ENCODE data around the gene SVIL.

The SVIL gene

DNA sequence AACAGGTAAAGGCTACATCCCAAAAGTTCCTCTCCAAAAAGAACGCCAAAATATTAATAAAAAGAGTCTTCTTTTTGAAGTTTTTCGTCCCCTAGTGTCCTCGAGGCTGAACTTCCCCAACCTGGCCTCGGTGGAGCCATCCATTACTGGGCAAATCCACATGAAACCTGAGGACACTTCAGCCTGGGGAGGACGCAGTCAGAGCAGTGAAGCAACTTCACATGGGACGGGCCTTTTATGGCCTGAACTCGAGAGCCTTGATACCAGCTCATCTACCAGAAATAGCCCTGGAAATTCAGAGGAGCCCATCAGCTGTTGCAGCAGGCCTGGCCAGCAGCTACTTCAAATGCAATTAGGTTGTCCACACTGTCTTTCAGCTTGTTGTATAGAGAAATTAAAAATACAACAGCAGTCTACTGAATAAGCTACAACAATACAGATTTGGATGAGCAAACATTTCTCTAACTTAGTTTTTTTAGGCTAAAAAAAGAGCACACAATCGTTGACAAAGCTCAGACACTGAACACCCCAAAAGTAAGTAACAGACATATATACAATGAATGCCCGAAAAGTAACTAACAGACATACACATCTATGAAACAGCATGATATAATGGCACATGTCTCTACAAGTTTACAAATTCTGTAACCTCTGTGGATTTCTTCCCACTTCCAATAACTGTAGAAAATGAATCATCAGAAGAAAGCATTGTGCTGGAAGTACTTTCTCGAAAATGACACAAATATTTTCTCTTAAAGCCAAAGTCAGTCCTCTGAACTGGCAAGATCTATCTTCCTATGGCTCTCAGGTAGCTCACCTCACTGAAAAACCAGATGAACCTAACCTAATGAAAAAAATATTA, at the start of gene SVIL:
TSS of gene SVIL (minus strand) at position 208 of the 862 bp plus-strand sequence. CDS start 79,913 bp downstream, outside the sequence.
- no peak for DNase-seq (ENCODE audit: low read depth in 2 of 2)

GRCh38 chr10:29681676-29682448, 47.1 kb upstream of the SVIL start:
- peak in 1 of 2 donors; percentile 21 for DNase-seq (ENCODE audit: low read depth in 2 of 2)

GRCh38 chr10:29680091-29680490, 45.3 kb upstream of the SVIL start:
- DNase-seq (ENCODE audit: low read depth in 2 of 2): no peak

- DNase-seq (ENCODE audit: low read depth in 2 of 2): no peak
Measured at GRCh38 chr10:29676732-29677131, 42.0 kb upstream of the SVIL start.

GRCh38 chr10:29675984-29676383, 41.2 kb upstream of the SVIL start:
- no peak for DNase-seq (ENCODE audit: low read depth in 2 of 2)

DNA sequence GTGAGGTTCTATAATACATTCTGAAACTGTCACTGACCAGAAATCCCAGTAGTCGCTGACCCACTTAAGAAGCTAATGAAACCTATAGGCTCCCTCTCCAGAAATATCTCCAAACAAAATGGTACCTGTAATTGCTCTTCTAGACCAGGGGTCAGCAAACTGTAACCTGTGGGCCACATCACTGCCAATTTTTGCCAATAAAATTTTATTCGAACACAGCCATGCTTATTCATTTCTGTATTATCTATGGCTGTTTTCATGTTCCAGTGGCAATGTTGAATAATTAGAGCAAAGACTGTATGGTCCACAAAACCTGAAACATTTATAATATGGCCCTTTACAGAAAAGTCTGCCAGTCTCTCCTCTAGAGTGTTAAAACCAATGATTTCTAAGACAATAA, 37.2 kb upstream of the SVIL start:
- DNase-seq (ENCODE audit: low read depth in 2 of 2): no peak

- DNase-seq (ENCODE audit: low read depth in 2 of 2): no peak
Measured at GRCh38 chr10:29671228-29671780, 36.5 kb upstream of the SVIL start.

DNA sequence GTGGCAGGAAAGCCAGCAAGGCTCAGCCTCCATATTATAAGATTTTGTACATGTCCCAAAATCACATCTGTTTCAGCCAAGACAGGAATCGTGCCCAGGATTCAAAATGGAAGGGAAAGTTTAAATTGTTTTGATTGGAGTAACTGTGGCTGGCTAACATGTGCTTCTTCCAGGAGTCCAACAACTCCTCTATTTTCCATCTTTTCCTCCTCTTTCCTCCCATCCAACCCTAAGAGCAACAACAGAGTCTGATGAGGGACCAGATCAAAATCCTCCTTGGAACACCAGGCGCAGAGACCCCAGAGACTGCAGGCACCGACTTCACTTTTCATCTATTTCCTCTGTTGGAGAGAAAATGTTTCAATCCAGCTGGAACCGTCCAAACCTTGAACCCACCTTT, 36.0 kb upstream of the SVIL start:
- no peak for DNase-seq (ENCODE audit: low read depth in 2 of 2)

- no peak for DNase-seq (ENCODE audit: low read depth in 2 of 2)
Measured at GRCh38 chr10:29669149-29669548, 34.4 kb upstream of the SVIL start.

DNA sequence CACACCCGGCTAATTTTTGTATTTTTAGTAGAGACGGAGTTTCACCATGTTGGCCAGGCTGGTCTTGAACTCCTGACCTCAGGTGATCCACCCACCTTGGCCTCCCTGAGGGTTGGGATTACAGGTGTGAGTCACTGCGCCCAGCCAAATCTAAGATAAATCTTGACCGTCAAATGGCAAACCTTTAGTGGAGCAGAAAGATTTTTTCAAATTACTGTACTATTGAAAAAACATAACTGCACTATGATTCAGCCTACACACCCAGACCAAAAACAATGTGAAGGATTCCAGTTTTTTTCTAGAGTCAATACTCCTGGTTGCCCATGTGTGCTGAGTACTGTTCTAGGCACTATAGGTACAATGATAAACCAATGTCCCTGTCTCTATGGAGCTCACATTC, 33.9 kb upstream of the SVIL start:
- DNase-seq (ENCODE audit: low read depth in 2 of 2): no peak

DNA sequence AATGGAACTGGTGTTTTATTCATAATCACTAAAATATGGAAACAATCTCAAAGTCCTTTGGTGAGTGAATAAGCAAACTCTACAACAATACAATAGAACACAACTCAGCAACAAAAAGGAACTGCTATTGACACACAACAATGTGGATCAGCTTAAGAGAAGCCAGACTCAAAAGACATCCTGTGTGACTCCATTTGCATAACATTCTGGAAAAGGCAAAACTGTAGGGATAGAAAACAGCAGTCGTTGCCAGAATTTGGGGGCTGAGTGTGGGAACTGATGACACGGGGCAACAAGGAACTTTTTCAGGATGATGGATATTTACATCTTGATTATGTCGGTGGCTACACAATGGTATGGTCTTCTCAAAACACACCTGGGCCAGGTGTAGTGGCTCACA, 32.4 kb upstream of the SVIL start:
- no peak for DNase-seq (ENCODE audit: low read depth in 2 of 2)

DNA sequence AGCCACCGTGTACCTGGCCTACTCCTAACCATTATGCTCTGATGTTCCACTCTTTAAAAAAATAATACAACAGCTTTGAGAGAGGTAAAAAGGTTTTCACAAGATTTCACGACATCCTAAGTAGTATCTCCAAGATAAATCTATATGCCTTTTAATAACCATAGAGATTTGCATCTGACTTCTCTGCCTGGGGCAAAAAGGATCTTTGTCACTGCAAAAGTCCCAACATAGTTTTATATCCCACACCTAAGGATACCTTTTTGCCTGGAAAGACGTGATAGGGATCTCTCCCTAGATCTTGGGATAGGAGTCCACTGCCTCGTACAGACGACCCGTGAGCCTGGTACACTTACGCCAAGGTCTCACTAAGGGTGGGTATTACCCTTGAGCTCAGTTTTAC, 31.4 kb upstream of the SVIL start:
- no peak for DNase-seq (ENCODE audit: low read depth in 2 of 2)

- no peak for DNase-seq (ENCODE audit: low read depth in 2 of 2)
Measured at GRCh38 chr10:29663718-29664117, 28.9 kb upstream of the SVIL start.

GRCh38 chr10:29658984-29659965, 24.5 kb upstream of the SVIL start:
- peak; percentile 50 for DNase-seq (ENCODE audit: low read depth in 2 of 2)

DNA sequence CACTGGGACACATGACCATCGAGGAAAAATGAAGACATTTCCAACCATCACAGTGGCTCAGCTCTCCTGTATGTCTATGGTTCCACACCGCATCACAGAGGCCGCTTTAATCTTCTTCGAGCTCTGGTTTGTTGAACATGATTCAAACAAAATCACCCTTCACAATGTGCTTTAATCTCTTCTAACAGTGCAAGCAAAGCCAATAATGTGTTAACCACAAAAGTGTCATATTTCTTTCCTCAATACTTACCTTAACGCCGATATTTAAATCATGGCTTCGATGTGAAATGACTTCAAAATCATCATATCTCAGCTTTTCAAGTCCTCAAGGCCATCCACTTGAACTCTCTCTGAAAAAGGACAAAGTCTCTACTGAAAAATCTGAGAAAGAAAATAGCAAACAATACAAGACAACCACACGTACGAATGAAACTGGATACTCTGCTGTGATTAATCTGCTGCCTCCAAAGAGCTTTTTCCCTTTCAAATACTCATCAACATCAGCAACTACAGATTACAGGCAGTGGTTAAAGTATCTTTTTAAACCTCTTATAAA, 23.0 kb upstream of the SVIL start:
- DNase-seq (ENCODE audit: low read depth in 2 of 2): no peak

DNA sequence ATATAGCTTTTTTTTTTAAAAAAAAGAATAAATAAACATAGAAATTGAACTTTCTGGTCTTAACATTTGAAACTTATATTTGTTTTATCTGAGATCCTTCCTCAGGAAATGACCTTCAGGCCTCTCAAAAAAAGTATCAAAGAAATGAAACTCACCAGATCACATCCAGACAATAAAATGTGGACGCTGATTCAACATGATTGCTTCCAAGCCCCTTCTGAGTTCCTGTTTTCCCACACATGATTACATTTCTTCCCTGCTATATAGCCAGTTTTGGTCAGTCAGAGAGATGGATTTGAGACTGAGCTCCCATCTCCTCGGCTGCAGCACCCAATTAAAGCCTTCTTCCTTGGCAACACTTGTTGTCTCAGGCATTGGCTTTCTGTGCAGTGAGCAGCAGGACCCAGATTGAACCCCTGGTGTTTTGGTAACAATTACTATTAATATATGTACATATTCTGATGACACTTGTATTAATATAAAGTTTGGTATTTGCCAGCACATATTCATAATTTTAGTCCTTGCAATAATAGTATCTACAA, 21.8 kb upstream of the SVIL start:
- no peak for DNase-seq (ENCODE audit: low read depth in 2 of 2)

DNA sequence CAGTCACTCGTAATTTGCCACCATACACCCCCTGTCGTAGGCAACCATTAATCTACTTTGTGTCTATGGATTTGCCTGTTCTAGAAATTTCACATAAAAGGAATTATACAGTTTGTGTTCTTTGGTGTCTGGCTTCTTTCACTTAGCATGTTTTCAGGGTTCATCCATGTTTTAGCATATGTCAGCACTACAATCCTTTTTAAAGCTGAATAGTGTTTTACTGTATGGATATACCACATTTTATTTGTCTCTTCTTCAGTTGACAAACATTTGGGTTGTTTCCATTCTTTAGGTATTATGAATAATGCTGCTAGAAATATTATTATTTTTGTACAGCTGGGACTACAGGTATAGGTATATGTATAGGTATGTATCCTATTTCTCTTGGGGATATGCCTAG, 17.4 kb upstream of the SVIL start:
- no peak for DNase-seq (ENCODE audit: low read depth in 2 of 2)

GRCh38 chr10:29651767-29652166, 17.0 kb upstream of the SVIL start:
- DNase-seq (ENCODE audit: low read depth in 2 of 2): no peak

GRCh38 chr10:29650552-29650944, 15.8 kb upstream of the SVIL start:
- no peak for DNase-seq (ENCODE audit: low read depth in 2 of 2)

GRCh38 chr10:29649561-29650551, 15.1 kb upstream of the SVIL start:
- no peak for DNase-seq (ENCODE audit: low read depth in 2 of 2)
